Colon (tissue), 2 donors: ENCODE measurements around the gene SMARCA4.

ENCODE experiments used
- FAIRE-seq: peaks from 2 replicates; lab custom pipeline; 2012; peaks lifted over from hg19 to GRCh38; lab: Jason Lieb, UNC
- donor health status: control.
- donor health status: control.

Gene SMARCA4

DNA sequence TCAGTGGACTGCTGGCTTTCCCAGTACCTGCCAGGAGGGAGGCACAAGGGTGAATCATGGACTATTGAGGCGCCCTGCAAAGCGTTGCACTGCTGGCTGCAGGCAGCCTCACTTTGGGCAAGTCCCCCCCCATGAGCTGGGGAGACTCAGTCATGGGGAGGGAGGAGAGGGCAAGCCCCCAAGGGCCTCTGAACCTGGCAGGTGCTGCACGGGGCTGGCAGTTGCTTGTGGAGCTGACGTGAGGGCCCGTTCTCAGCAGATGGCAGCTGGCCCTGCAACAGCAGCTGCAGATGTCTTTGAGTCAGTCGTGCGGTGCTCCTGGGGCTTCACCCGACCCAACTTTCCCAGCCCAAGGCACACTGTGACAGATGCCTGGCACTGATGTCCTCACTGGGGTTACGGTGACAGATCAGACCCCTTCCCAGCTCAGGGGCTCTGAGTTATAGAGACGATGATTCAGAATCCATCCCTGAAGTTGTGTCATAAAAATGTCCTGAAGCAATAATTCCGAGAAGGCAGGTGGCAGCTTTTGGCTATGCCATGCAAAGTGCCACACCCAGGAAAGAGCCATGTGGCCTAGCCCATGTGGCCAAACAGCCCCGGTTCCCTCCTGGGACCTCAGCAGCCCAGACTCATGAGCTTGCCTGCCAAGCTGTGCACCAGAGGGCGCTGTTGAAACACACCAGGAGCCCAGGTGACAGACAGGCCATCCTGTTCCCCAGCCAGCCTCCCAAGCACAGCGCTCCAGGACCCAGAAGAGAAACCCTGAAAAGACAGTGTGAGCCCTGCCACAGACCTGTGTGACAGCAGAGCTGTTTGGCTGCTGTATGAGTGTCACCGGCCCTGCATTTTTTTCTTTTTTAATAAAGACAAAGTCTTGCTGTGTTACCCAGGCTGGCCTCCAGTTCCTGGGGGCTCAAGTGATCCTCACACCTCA is 74.9 kb downstream of the SMARCA4 start:
- FAIRE-seq: no peak

DNA sequence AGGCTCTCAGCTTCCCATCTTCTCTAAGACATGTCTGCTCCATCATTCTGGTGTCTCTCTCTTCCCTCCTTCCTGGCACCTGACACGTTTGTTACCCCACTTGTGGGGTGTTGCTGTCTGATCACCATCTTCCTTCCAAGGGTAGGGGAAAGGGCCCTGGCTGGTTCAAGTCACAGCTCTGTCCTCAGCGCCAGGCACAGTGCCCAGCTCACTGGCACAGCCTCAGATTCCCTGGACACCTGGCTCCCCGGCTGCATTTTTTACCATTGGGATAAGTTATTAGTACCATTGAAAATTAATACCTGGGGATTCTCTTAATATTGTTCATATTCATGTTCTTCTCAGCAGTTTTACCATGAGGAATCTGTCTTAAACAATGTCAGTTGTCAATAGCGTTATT is 77.7 kb downstream of the SMARCA4 start:
- FAIRE-seq: no peak

DNA sequence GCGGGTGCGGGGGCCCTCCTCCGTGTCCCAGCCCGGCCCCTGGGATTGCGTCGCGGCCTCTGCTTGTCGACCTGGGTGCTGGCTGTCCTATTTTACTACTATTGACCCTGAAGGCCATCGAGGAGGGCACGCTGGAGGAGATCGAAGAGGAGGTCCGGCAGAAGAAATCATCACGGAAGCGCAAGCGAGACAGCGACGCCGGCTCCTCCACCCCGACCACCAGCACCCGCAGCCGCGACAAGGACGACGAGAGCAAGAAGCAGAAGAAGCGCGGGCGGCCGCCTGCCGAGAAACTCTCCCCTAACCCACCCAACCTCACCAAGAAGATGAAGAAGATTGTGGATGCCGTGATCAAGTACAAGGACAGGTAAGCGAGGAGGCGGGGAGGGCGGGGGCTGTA is 80.4 kb downstream of the SMARCA4 start:
- FAIRE-seq: no peak

DNA sequence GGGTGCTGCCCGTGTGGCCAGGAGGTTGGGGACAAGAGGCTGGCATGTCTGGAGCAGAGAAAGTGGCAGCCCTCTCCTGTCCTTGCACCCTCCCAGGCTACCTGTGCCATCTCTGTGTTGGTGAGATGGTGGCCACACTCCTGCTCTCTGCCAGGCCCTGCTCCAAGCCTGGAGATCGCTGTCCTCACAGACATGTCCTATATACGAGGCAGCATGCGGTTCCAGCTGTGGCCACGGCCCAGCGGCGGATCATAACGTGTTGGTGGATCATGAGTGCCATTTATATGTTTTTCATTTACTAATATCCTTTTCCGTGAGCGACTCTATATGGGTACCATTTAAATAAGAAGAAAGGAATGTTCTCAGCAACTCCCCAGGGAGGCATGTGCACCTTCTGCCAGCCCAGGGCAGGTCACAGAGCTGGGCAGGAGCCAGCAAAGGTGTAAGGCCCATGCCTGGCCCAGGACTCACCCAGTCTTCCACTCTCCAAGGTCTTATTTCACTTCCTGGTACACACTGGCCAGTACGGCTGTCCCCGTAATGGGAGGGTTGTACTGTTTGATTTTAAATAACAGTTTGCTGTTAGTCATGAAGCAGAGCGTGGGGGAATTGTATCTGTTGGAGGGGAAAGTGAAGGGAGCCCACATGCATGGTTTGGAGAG is 81.3 kb downstream of the SMARCA4 start:
- no peak for FAIRE-seq

DNA sequence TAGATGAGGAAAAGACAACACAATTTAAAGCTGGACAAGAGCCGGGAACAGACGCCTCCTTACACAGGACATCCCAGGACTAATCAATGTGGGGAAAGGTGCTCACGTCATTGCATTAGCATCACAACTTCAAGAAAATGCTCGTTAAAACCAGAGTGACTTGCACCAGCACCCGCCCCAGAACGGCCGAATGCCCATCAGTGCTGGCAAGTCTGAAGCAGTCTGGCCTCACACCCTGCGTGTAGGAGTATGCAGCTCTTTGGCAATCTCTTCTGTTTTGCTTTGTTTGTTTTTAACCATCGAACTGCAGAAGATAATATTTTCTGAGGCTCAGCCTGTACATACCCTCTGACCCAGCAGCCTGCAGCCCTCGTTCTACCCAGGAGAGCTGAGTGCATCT is 83.6 kb downstream of the SMARCA4 start:
- no peak for FAIRE-seq

DNA sequence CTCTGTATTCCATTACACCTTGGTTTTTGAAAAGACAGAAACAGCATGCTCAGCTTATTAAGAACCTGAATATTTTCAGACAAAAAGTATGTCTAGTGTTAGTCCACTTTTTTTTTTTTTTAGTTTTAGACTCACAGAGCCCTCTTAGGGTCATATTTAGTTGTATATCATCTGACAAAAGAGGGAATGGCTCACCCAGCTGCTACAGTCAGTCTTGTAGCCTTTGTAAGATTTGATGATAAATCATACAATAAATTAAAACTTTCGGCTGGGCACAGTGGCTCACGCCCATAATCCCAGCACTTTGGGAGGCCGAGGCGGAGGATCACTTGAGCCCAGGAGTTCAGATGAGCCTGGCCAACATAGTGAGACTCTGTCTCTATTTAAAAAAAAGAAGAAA is 84.7 kb downstream of the SMARCA4 start:
- no peak for FAIRE-seq

DNA sequence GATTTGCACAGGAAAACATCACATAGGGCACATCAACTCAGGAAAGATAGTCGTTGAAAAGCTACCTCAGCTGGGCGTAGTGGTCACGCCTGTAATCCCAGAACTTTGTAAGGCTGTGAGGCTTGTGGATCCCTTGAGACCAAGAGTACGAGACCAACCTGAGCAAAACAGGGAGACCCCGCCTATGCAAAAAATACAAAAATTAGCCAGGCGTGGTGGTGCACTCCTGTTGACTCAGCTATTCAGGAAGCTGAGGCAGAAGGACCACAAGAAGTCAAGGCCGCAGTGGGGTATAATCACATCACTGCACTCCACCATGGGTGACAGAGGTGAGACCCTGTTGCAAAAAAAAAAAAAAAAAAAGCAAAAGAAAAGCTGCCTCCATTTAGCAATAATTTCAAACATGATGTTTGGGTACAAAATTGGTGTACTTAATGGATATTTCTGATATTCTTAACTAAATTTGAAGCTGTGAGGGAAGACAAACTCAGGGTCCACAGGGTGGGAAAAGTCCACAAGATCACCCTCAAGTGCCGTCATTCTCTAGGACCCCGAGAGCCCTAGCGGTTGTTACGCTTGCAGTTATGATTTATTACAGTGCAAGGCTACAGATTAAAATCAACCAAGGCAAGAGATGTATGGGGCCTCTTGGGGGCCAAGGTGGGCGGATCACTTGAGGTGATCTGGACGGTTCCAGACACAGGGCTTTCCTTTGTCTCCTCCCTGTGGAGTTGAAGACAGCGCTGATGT is 86.0 kb downstream of the SMARCA4 start:
- FAIRE-seq: no peak

DNA sequence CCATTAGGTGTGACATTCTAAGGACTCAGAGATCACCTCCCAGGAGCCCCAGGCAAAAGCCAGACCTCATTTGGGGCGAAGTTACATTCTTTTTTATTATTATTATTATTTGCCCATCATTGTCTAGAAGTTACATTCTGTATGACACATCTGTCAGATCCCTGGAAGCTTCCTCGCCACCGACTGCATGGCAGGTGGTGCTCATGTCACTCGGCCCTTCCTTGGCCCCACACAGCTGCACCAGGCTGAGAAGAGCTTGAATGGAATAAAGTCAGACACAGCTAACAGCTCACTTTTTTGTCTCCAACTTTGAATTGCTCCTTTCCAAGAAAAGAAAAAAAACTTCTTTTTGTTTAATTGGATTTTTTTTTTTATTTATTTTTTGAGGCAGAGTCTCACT is 87.0 kb downstream of the SMARCA4 start:
- no peak for FAIRE-seq

DNA sequence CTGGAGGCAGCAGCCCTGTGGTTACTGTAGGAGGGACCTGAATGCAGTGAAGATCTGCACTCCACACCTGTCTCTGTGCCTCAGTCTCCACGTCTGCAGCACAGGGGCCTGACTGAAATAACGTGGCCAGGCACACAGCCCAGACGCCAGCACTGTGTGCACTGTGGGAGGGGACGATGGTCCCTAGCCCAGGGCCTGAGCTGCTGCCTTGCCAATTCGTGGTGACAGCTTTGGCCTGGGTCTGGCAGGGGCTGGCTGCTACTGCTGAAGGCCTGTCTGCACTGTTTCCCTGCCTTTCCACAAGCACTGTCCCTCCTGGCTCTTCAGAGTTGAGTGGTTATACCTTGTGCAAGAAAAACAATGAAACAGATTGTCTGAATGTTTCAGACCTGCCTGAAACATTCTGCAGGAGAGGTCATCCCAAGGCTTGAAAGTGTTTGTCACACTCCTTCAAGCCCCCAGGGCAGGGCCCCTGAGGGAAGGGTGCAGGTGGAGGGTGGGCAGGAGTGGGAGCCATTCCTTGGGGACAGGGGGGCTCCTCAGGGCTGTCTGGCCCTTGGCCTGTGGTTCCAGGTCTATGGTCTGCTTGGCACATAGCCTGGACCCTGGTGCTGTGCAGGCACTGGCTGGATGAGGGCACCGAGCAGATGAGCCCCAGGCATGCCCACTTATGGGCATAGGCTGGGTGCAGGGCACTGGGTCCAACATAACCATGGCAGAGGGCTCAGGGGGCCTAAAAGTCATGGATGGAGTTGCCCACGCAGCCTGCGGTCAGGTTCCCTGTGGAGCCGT is 89.7 kb downstream of the SMARCA4 start:
- no peak for FAIRE-seq

DNA sequence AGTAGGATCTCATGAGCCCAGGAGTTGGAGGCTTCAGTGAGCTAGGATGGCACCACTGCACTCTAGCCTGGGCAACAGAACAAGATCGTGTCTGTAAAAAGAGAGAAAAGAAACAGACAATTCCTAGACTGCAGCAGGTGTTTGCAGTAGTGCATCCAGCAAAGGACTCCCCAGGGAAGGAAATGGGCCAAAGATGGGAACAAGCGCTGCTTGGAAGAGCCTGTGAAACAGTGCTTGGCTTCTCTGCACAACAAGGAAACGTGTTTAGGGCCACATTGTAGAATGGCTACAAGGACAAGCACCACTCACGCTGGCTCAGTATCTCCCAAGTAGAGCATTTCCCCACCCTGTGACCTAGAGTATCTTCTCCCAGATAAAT is 93.0 kb downstream of the SMARCA4 start:
- no peak for FAIRE-seq

DNA sequence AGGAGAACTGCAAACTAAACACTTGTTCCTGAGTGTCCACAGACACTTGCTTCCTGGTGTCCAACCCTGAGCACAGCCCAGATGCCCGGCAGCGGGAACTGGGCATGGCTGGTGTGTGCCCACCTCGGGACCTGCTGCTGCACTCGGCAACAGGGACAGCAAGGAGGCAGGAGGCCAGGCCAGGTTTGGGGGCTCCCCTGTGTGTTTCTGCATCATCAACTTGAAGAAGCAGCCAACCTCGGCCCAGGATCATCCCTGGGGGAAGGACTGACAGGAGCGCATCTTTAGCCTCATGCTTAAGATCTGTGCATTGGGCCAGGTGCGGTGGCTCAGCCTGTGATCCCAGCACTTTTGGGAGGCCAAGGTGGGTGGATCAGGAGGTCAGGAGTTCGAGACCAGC is 93.4 kb downstream of the SMARCA4 start:
- no peak for FAIRE-seq

DNA sequence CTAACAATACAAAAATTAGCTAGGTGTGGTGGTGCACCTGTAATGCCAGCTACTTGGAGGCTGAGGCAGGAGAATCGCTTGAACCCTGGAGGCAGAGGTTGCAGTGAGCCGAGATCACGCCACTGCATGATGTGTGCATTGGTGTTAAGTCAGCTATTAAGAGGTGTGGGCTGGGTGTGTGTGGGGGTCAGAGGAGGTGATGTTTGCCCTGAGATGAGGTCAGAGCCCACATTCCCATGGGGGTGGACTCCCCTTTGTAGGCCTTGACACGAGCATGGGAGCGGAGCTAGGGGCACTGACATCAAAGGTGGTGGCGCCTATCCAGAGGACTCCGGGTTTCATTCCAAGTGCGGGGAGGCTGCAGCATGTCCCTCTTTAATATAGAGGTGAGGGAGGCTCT is 93.8 kb downstream of the SMARCA4 start:
- FAIRE-seq: no peak

DNA sequence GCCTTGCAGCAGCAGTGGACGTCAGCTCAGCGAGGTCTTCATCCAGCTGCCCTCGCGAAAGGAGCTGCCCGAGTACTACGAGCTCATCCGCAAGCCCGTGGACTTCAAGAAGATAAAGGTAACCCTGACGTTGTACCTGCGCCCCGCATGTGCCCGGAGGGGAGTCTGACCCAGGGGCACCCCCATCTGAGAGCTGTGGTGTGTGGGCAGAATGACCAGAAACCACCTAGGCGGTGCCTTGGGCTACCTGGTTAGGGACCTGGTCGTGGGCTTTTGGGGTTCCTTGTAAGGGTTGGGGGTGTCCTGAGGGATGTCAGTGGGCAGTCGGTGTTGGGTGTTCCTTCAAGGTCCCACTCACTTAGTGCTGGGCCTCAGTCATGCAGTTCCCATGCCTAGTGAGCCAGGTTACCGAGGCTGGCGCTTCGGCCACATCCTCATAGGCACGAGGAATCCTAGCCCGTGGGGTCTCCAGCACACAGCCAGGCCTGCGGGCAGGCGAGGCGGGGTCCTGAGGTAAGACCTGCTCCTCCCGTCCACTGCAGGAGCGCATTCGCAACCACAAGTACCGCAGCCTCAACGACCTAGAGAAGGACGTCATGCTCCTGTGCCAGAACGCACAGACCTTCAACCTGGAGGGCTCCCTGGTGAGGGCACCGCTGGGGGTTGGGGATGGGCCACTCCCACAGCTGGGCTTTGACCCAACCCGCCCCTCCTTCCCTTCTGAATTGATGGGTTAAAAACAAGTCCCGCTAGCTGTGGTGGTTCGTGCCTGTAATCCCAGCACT is 97.6 kb downstream of the SMARCA4 start:
- FAIRE-seq: no peak

DNA sequence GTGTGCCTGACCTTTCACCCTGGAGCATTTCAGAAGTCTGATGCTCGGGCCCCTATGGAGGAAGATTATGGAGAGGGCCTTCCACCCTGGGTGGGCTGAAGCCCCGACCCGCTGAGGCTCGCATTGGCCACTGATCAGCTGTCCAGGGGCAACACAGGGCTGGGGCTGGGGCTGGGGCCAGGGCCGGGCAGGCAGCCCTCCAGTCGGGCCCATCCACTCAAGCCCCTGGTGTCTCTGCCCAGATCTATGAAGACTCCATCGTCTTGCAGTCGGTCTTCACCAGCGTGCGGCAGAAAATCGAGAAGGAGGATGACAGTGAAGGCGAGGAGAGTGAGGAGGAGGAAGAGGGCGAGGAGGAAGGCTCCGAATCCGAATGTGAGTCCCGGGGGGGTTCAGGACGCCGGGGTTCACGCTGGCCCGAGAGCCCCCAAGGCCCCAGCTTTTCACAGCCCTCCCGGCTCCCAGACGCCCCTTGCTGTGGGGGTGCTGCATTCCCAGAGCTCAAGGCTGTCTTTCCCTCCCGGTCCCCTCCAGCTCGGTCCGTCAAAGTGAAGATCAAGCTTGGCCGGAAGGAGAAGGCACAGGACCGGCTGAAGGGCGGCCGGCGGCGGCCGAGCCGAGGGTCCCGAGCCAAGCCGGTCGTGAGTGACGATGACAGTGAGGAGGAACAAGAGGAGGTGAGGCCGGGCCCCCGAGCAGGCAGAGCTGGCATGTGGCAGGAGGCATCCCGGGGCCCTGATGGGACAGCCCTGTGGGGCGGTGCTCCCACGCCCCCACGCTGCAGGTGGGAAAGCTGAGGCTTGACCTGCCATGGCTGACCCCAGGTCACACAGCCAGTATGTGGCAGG is 98.9 kb downstream of the SMARCA4 start:
- FAIRE-seq: no peak

DNA sequence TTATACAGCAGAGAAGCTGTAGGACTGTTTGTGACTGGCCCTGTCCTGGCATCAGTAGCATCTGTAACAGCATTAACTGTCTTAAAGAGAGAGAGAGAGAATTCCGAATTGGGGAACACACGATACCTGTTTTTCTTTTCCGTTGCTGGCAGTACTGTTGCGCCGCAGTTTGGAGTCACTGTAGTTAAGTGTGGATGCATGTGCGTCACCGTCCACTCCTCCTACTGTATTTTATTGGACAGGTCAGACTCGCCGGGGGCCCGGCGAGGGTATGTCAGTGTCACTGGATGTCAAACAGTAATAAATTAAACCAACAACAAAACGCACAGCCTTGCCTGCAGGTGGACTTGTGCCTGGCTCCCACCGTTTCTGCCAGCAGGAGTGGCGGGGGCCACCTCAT is 101.1 kb downstream of the SMARCA4 start:
- no peak for FAIRE-seq

DNA sequence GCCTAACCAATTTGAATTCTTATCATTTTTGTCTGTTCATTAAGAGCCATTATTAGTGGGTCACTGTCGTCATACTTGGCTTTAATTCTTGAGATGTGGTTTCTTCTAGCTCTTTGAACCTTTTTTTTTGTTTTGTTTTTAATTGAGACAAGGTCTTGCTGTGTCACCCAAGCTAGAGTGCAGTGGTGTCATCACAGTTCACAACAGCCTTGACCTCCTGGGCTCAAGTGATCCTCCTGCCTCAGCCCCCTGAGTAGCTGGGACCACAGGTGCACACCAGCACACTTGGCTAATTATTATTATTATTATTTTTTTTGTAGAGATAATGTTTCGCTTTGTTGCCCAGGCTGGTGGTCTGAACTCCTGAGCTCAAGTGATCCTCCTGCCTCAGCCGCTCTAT is 102.6 kb downstream of the SMARCA4 start:
- no peak for FAIRE-seq

DNA sequence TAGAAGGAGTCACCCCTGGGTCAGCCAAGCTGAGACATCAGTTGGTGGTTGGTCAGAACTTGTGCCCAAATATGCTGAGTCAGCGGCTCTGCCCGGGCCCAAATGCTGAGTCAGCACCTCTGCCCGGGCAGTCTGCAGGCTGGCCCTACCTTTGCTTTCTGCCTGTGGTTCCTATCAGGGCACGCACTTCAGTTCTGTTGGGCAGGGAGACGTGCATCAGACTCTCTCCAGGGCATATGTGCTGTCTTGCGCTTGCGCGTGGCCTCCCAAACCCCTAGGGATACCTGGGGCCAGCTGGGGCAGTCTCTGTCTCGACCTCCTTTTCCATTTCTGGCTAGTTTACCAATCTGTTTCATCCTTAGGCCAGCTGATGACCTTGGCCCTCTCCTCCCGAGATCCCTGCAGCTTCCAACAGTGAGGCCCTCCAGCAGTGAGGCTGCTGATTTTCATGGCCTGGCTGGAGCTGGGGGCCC is 104.0 kb downstream of the SMARCA4 start:
- no peak for FAIRE-seq

DNA sequence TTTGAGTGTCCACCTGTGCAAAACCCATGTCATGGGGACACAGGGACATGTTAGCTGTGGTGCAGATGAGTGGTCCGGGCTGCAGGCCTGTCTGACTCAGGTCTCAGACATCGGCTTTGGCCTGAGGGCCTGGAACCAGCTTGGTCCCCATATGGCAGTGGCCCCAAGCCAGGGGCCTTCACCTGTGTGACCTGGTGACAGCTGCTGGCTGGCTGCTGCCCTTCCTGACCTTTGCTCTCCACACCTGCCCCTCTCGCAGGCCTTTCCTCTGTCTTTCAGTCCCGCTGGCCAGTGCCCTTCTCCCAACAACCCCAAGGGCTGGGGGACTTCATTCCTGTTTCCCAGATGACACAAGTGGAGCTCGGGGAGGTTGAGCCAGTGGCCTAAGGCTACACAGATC is 105.5 kb downstream of the SMARCA4 start:
- FAIRE-seq: no peak

DNA sequence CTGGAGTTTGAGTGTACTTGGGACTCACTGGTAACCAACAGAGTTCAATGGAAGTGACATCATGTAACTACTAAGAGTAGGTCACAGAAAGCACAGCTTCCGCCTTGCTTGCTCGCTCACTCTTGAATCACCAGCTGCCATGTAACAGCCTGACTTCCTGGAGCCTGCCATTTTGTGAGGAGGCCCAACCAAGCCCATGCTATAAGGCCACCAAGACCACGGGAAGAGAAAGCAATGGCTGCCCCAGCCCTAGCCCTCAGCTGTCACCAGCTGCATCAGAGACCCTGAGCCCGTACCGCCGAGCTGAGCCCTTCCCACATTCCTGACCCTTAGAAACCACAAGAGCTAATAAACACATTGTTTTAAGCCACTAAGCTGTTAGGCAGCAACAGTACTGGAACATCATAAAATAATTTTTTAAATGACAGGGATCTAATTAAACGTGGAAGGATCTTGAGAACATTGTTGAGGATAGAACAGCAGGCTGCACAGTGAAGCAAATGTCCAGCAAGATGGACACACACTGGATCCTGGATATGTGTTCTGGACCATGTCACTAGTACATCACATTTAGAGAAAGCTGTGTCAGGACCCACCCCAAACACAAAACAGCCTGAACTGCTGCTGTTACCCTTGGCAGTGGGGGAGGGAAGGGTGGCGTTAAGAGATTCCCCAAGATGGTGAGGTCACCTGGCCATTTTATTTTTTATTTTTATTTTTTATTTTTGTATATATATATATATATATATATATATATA is 106.7 kb downstream of the SMARCA4 start:
- no peak for FAIRE-seq

DNA sequence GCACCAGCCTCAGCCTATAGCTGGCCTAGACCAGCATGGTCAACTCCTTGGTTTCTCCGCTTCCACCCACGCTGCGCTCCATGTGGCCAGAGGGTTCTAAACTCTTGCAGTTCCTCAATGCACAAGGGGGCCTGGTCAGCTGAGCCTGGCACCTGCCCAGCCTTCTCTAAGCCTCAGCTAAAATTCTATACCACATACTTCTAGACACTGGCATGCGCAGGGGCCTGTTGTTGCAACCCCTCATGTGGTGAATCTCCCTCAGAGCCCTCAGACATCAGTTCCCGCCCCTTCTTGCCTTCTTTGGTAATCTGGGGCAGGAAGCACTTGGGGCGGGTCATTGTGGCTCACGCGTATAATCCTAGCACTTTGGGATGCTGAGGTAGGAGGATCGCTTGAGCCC is 108.7 kb downstream of the SMARCA4 start:
- no peak for FAIRE-seq
